IPS-18a (cell line): ENCODE measurements around the gene SNAP47.
"Not testable (repeated sequence)": the region's sequence is repeated elsewhere in the genome, so short reads cannot be mapped to it uniquely, and the experiment has no call there.

ENCODE experiments used
- H3K27ac ChIP-seq: one replicate; pipeline ENCODE4 v1.5.1; 2013; ENCODE audit warnings: low read length
- H3K27me3 ChIP-seq: one replicate; pipeline ENCODE4 v1.6.1; 2013; ENCODE audit warnings: mild to moderate bottlenecking, low read length; ENCODE audit not compliant: control insufficient read depth, insufficient read depth
- H3K36me3 ChIP-seq: one replicate; pipeline ENCODE4 v1.6.1; 2013; ENCODE audit warnings: low read depth, low read length; ENCODE audit not compliant: control insufficient read depth
- H3K4me1 ChIP-seq: one replicate; pipeline ENCODE4 v1.6.1; 2013; ENCODE audit warnings: low read depth, low read length; ENCODE audit not compliant: control insufficient read depth
- H3K4me3 ChIP-seq: one replicate; pipeline ENCODE4 v1.5.1; 2013; ENCODE audit warnings: low read length
- H3K9ac ChIP-seq: one replicate; pipeline ENCODE4 v1.6.1; 2013; ENCODE audit warnings: mild to moderate bottlenecking, low read length, moderate library complexity
- H3K9me3 ChIP-seq: one replicate; pipeline ENCODE4 v1.6.1; 2013; ENCODE audit warnings: low read depth, low read length; ENCODE audit not compliant: control insufficient read depth

Gene SNAP47

GRCh38 chr1:227734856-227735538, at the start of gene SNAP47, which contains the start of gene JMJD4:
TSS of gene SNAP47 (plus strand) at chr1:227735435. CDS start at chr1:227747737, 12,302 bp downstream.
TSS of gene JMJD4 (minus strand) at chr1:227735302. CDS start at chr1:227735273, 29 bp downstream.
- peaks cover 3% of the 10 kb centered on the region for H3K4me1 ChIP-seq
- no peak within 1 kb of the TSS for H3K27ac ChIP-seq
- no peaks in the 10 kb centered on the region for H3K27me3 ChIP-seq
- peaks cover 16% of the 10 kb centered on the region for H3K36me3 ChIP-seq
- H3K4me3 ChIP-seq: peak within 1 kb of the TSS; percentile 89
- H3K9me3 ChIP-seq: no peaks in the 10 kb centered on the region
- H3K9ac ChIP-seq: peak within 1 kb of the TSS; percentile 75

- no peak overlapping the region for H3K27ac ChIP-seq
- H3K4me3 ChIP-seq: no peak overlapping the region
- H3K27me3 ChIP-seq: no peaks in the 10 kb centered on the region
- no peak overlapping the region for H3K9ac ChIP-seq
- peaks cover 18% of the 10 kb centered on the region for H3K9me3 ChIP-seq
- H3K4me1 ChIP-seq: no peaks in the 10 kb centered on the region
- H3K36me3 ChIP-seq: no peaks in the 10 kb centered on the region
These were observed 49.4 kb upstream of the SNAP47 start for GRCh38 chr1:227685807-227686206.

- no peaks in the 10 kb centered on the region for H3K36me3 ChIP-seq
- peaks cover 31% of the 10 kb centered on the region for H3K9me3 ChIP-seq
- H3K4me1 ChIP-seq: no peaks in the 10 kb centered on the region
- H3K27ac ChIP-seq: no peak overlapping the region
- H3K27me3 ChIP-seq: no peaks in the 10 kb centered on the region
- H3K9ac ChIP-seq: no peak overlapping the region
- no peak overlapping the region for H3K4me3 ChIP-seq
These were observed 37.8 kb upstream of the SNAP47 start for GRCh38 chr1:227697321-227697864.

- H3K27ac ChIP-seq, H3K36me3 ChIP-seq, H3K4me1 ChIP-seq, H3K9ac ChIP-seq, H3K27me3 ChIP-seq, H3K4me3 ChIP-seq: not testable (repeated sequence)
- H3K9me3 ChIP-seq: peaks cover 23% of the 10 kb centered on the region
These were observed 33.6 kb upstream of the SNAP47 start for GRCh38 chr1:227701631-227702030.

- Histone ChIP-seq H3K9ac (no peak overlapping the region), H3K4me1 (no peaks in the 10 kb centered on the region)
These were observed 27.4 kb upstream of the SNAP47 start for GRCh38 chr1:227707846-227708245.

GRCh38 chr1:227709451-227709850, 25.8 kb upstream of the SNAP47 start:
- Histone ChIP-seq H3K4me3 (no peak overlapping the region), H3K36me3 (no peaks in the 10 kb centered on the region), H3K4me1 (no peaks in the 10 kb centered on the region), H3K9me3 (peaks cover 29% of the 10 kb centered on the region), H3K27me3 (no peaks in the 10 kb centered on the region), H3K9ac (no peak overlapping the region), H3K27ac (no peak overlapping the region)

More at GRCh38 chr1:227707846-227708245, 27.4 kb upstream of the SNAP47 start:
- Histone ChIP-seq H3K4me3 (no peak overlapping the region), H3K9me3 (peaks cover 21% of the 10 kb centered on the region), H3K27ac (no peak overlapping the region), H3K27me3 (no peaks in the 10 kb centered on the region), H3K36me3 (no peaks in the 10 kb centered on the region)

- H3K9me3 ChIP-seq: peaks cover 34% of the 10 kb centered on the region
- H3K27ac ChIP-seq, H3K27me3 ChIP-seq, H3K4me1 ChIP-seq, H3K36me3 ChIP-seq, H3K9ac ChIP-seq, H3K4me3 ChIP-seq: not testable (repeated sequence)
These were observed 24.8 kb upstream of the SNAP47 start for GRCh38 chr1:227710474-227710873.

- H3K27ac ChIP-seq: no peak overlapping the region
- no peak overlapping the region for H3K9ac ChIP-seq
- H3K4me1 ChIP-seq: no peaks in the 10 kb centered on the region
These were observed 22.6 kb upstream of the SNAP47 start for GRCh38 chr1:227712648-227713047.

GRCh38 chr1:227718932-227719331, 16.3 kb upstream of the SNAP47 start:
- no peak overlapping the region for H3K4me3 ChIP-seq
- no peak overlapping the region for H3K27ac ChIP-seq
- H3K27me3 ChIP-seq: no peaks in the 10 kb centered on the region
- peaks cover 15% of the 10 kb centered on the region for H3K9me3 ChIP-seq
- H3K36me3 ChIP-seq: no peaks in the 10 kb centered on the region
- H3K4me1 ChIP-seq: no peaks in the 10 kb centered on the region
- no peak overlapping the region for H3K9ac ChIP-seq

More at GRCh38 chr1:227712648-227713047, 22.6 kb upstream of the SNAP47 start:
- Histone ChIP-seq H3K27me3 (no peaks in the 10 kb centered on the region), H3K36me3 (no peaks in the 10 kb centered on the region), H3K4me3 (no peak overlapping the region), H3K9me3 (peaks cover 30% of the 10 kb centered on the region)

- Histone ChIP-seq H3K4me3 (no peak overlapping the region), H3K9me3 (peaks cover 5% of the 10 kb centered on the region), H3K36me3 (no peaks in the 10 kb centered on the region), H3K27me3 (no peaks in the 10 kb centered on the region), H3K4me1 (no peaks in the 10 kb centered on the region), H3K9ac (no peak overlapping the region), H3K27ac (no peak overlapping the region)
These were observed 11.8 kb upstream of the SNAP47 start for GRCh38 chr1:227723474-227723873.

GRCh38 chr1:227725046-227725445, 10.2 kb upstream of the SNAP47 start:
- H3K4me1 ChIP-seq: peaks cover 3% of the 10 kb centered on the region
- no peaks in the 10 kb centered on the region for H3K27me3 ChIP-seq
- H3K4me3 ChIP-seq: no peak overlapping the region
- no peaks in the 10 kb centered on the region for H3K36me3 ChIP-seq
- H3K27ac ChIP-seq: no peak overlapping the region
- no peak overlapping the region for H3K9ac ChIP-seq
- H3K9me3 ChIP-seq: peaks cover 3% of the 10 kb centered on the region

- H3K4me1 ChIP-seq: peaks cover 6% of the 10 kb centered on the region
- H3K9me3 ChIP-seq: peaks cover 1% of the 10 kb centered on the region
- H3K27ac ChIP-seq: no peak overlapping the region
- no peaks in the 10 kb centered on the region for H3K27me3 ChIP-seq
- no peak overlapping the region for H3K4me3 ChIP-seq
- H3K36me3 ChIP-seq: no peaks in the 10 kb centered on the region
- H3K9ac ChIP-seq: no peak overlapping the region
These were observed 8.9 kb upstream of the SNAP47 start for GRCh38 chr1:227726318-227726717.
